GM12878 (cell line): ENCODE measurements around the gene MSANTD3. TPM values are rescaled to one million over a fixed set of nuclear protein-coding genes. Genes with fewer than 3 reads are reported as not detected.

Source experiments
- ATAC-seq: fragments of 200-7000 bp; cut with Tn5 transposase; 3 replicates; pipeline ENCODE4 v1.9.1; 2020; ENCODE audit warnings: mild to moderate bottlenecking, moderate library complexity
- BruUV-seq: library from RNA; stranded (reverse); fragments of 400-500 nt; replicated peaks from 2 replicates; lab custom pipeline; 2021; lab: Mats Ljungman, UMichigan
- CTCF ChIA-PET: fragments of 300-600 bp; sonication (Branson Sonifier 250); formaldehyde crosslinking; extraction: SDS; loops from one replicate; lab custom pipeline; 2021; ENCODE audit warnings: inconsistent platforms; lab: Yijun Ruan, JAX
- POLR2A ChIA-PET: fragments of 350-600 bp; formaldehyde crosslinking; extraction: SDS; loops from one replicate; lab custom pipeline; 2021; ENCODE audit warnings: inconsistent platforms; lab: Charles Lee
- RAD21 ChIA-PET: fragments of 300-600 bp; sonication (Branson Sonifier 250); formaldehyde crosslinking; loops from one replicate; lab custom pipeline; 2023; ENCODE audit warnings: antibody characterized with exemption; ENCODE audit not compliant: unreplicated experiment; lab: Charles Lee
- SMC1A ChIA-PET: fragments of 300-600 bp; sonication (Branson Sonifier 250); formaldehyde crosslinking; loops from one replicate; lab custom pipeline; 2023; ENCODE audit not compliant: unreplicated experiment, uncharacterized antibody; lab: Charles Lee
- DNase-seq: peaks from one replicate; pipeline ENCODE4 v3.0.0-alpha.2; 2011; ENCODE audit warnings: low read depth, low spot score
- FAIRE-seq: peaks from 3 replicates; lab custom pipeline; 2011; peaks lifted over from hg19 to GRCh38; lab: Jason Lieb, UNC
- H2AFZ ChIP-seq: 2 replicates; pipeline ENCODE4 v1.6.0; 2011; ENCODE audit warnings: low read depth, low read length, control low read depth; ENCODE audit not compliant: control insufficient read depth
- H3K27ac ChIP-seq: 2 replicates; pipeline ENCODE4 v1.5.1; 2011; ENCODE audit warnings: control low read depth; ENCODE audit not compliant: control insufficient read depth, insufficient read depth
- H3K27me3 ChIP-seq, 2 experiments: replicated peaks in 1 of 2; 2 replicates each; pipeline versions ENCODE4 v1.6.0 to v1.6.1; 2011; ENCODE audit warnings: low read length in 1 of 2; ENCODE audit not compliant: control insufficient read depth in 2 of 2, insufficient read depth in 2 of 2
- H3K36me3 ChIP-seq, 2 experiments: 2 replicates each; pipeline ENCODE4 v1.5.1; 2011; ENCODE audit warnings: low read length in 1 of 2; ENCODE audit not compliant: control insufficient read depth in 2 of 2, insufficient read depth in 2 of 2
- H3K4me1 ChIP-seq: 2 replicates; pipeline ENCODE4 v1.6.1; 2011; ENCODE audit warnings: mild to moderate bottlenecking, low read length, moderate library complexity, mixed read lengths; ENCODE audit not compliant: control insufficient read depth, insufficient read depth
- H3K4me2 ChIP-seq: 2 replicates; pipeline ENCODE4 v1.6.0; 2011; ENCODE audit warnings: control low read depth; ENCODE audit not compliant: control insufficient read depth, insufficient read depth
- H3K4me3 ChIP-seq: fragments of 200-600 bp; sonication (generic); 2 replicates; pipeline ENCODE4 v1.5.1; 2016
- H3K79me2 ChIP-seq: 2 replicates; pipeline ENCODE4 v1.6.0; 2011; ENCODE audit warnings: low read length; ENCODE audit not compliant: control insufficient read depth, insufficient read depth
- H3K9ac ChIP-seq: 2 replicates; pipeline ENCODE4 v1.8.0; 2011; ENCODE audit warnings: low read length, control low read depth, mixed read lengths; ENCODE audit not compliant: control insufficient read depth, insufficient read depth
- H3K9me3 ChIP-seq: replicated peaks from 3 replicates; pipeline ENCODE4 v1.5.1; 2011; ENCODE audit warnings: mild to moderate bottlenecking, low read length; ENCODE audit not compliant: control insufficient read depth, insufficient read depth
- H4K20me1 ChIP-seq: 2 replicates; pipeline ENCODE4 v1.6.0; 2011; ENCODE audit not compliant: control insufficient read depth, insufficient read depth
- ATF3 ChIP-seq: IDR thresholded peaks from 2 replicates; pipeline ENCODE4 v1.6.1; 2011; ENCODE audit warnings: low read depth, mild to moderate bottlenecking, low read length, moderate library complexity, borderline replicate concordance; ENCODE audit errors: extremely low read depth
- CBX3 ChIP-seq: fragments of 200-600 bp; sonication (generic); IDR thresholded peaks from 2 replicates; pipeline ENCODE4 v1.6.1; 2016; ENCODE audit warnings: low read depth, borderline replicate concordance
- CBX5 ChIP-seq: sonication (generic); IDR thresholded peaks from 2 replicates; pipeline ENCODE4 v1.6.1; 2016; ENCODE audit warnings: low read depth, moderate library complexity, mild to moderate bottlenecking, inconsistent platforms
- CREB1 ChIP-seq: IDR thresholded peaks from 2 replicates; pipeline ENCODE4 v1.6.1; 2012; ENCODE audit warnings: low read depth, mild to moderate bottlenecking, inconsistent platforms
- MYC ChIP-seq: IDR thresholded peaks from 2 replicates; pipeline ENCODE4 v1.6.1; 2011; ENCODE audit warnings: mild to moderate bottlenecking, low read length, moderate library complexity, inconsistent platforms; ENCODE audit not compliant: insufficient read depth, insufficient replicate concordance, insufficient read length, severe bottlenecking
- NFYB ChIP-seq: IDR thresholded peaks from 2 replicates; pipeline ENCODE4 v1.6.1; 2011; ENCODE audit warnings: low read depth, mild to moderate bottlenecking, low read length, improper control_type of control experiment, moderate library complexity; ENCODE audit not compliant: insufficient read depth
- RBBP5 ChIP-seq: fragments of 200-600 bp; sonication (generic); conservative IDR thresholded peaks from 2 replicates; pipeline ENCODE4 v1.6.1; 2016
- RELB ChIP-seq: fragments of 450-650 bp; IDR thresholded peaks from 2 replicates; pipeline ENCODE4 v1.6.1; 2017; ENCODE audit warnings: low read depth, mild to moderate bottlenecking, moderate library complexity
- TBL1XR1 ChIP-seq: IDR thresholded peaks from 2 replicates; pipeline ENCODE4 v1.6.1; 2012; ENCODE audit warnings: low read depth, low read length, improper control_type of control experiment
- in situ Hi-C: fragments of 300-500 bp; cut with MboI; formaldehyde crosslinking; loops from 9 replicates; pipeline ENCODE4 v1.14.3; 2018; ENCODE audit warnings: mixed read lengths
- intact Hi-C: fragments of 100-400 bp; cut with micrococcal nuclease; formaldehyde crosslinking; loops from one replicate; pipeline ENCODE4 v1.14.2; 2022; ENCODE audit not compliant: unreplicated experiment
- polyA plus RNA-seq, 11 experiments: library from polyadenylated mRNA; depleted of rRNA in 4 of 11; unstranded in 6 of 11; stranded (reverse) in 5 of 11; fragments of >200 nt; fragmentation: Nextera tagmentation in 4 of 11; fragmentation: Illumina TruSeq in 1 of 11; extraction: Ambion mirVana in 4 of 11; extraction: Trizol in 1 of 11; gene quantifications; 1 replicate in 1 of 11; 2 replicates in 10 of 11; pipeline versions ENCODE4 v1.2.1 to v1.2.3, GENCODE V29; 2011 to 2016; ENCODE audit warnings: inconsistent platforms in 2 of 11, missing spikeins in 2 of 11, low read depth in 1 of 11
- total RNA-seq, 4 experiments: library from RNA; depleted of rRNA in 3 of 4; stranded (reverse); fragments of >200 nt in 3 of 4; fragmentation: Illumina TruSeq in 1 of 4; extraction: Trizol in 1 of 4; gene quantifications; 2 replicates each; pipeline versions ENCODE4 v1.2.1 to v1.2.3, GENCODE V29; 2013 to 2021
- TF ChIP-seq, protein P1 (sequence below): IDR thresholded peaks from 2 replicates; pipeline ENCODE4 v1.6.1; 2012; ENCODE audit warnings: low read depth, low read length, improper control_type of control experiment

The MSANTD3 gene
- total and polyA plus RNA-seq, 10 of the 15 experiments (the other 5 are each of a cell fraction or from before 2014, with no cell fraction given), result 5.8 to 21.2 (median 14.7) TPM

- intact Hi-C loops, result no loop called here
- ATAC-seq, result no peak
- BruUV-seq, result no TSS peak
Measured at GRCh38 chr9:100447041-100447440, 20.1 kb downstream of the MSANTD3 start.

More at GRCh38 chr9:100447041-100447440, 20.1 kb downstream of the MSANTD3 start:
- H3K4me1 ChIP-seq, result peaks cover 14% of the 10 kb centered on the region
- H3K4me3 ChIP-seq, result no peak overlapping the region
- POLR2A ChIA-PET, result no interaction called here
- RAD21 ChIA-PET, result no interaction called here
- CTCF ChIA-PET, result interaction anchor here (4.2 kb wide), 1 partner anchor 10 kb away, joined by 25 read pairs; no protein-coding TSS in a partner anchor
- no peak overlapping the region for H3K9ac ChIP-seq
- H3K36me3 ChIP-seq, result no peaks in the 10 kb centered on the region
- DNase-seq, result no peak
- no peak for TF ChIP-seq NFYB
- no peak for TF ChIP-seq RBBP5
- no peak for TF ChIP-seq CBX5
- no peak for TF ChIP-seq CBX3
- TF ChIP-seq CREB1, result no peak
- TF ChIP-seq, protein P1, sequence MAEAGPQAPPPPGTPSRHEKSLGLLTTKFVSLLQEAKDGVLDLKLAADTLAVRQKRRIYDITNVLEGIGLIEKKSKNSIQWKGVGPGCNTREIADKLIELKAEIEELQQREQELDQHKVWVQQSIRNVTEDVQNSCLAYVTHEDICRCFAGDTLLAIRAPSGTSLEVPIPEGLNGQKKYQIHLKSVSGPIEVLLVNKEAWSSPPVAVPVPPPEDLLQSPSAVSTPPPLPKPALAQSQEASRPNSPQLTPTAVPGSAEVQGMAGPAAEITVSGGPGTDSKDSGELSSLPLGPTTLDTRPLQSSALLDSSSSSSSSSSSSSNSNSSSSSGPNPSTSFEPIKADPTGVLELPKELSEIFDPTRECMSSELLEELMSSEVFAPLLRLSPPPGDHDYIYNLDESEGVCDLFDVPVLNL, result no peak
- TF ChIP-seq ATF3, result no peak
- no peak for TF ChIP-seq MYC
- no peak for TF ChIP-seq RELB
- TF ChIP-seq TBL1XR1, result no peak
- TF ChIP-seq, all 136 proteins: peak for 0
- H3K9me3 ChIP-seq, result no peaks in the 10 kb centered on the region
- FAIRE-seq, result no peak
- no peaks in the 10 kb centered on the region for H3K79me2 ChIP-seq
- H2AFZ ChIP-seq, result no peak overlapping the region
- H3K27ac ChIP-seq, result no peak overlapping the region
- H3K27me3 ChIP-seq, result no peaks in the 10 kb centered on the region
- no peaks in the 10 kb centered on the region for H4K20me1 ChIP-seq
- H3K4me2 ChIP-seq, result no peak overlapping the region
- in situ Hi-C loops, result no loop called here
- SMC1A ChIA-PET, result interaction anchor here (0.6 kb wide), 1 partner anchor 1261 kb away, joined by 3 read pairs; no protein-coding TSS in a partner anchor
